Measurements from ENCODE around the gene SAMD4B.
"Not testable (repeated sequence)": the region's sequence is repeated elsewhere in the genome, so short reads cannot be mapped to it uniquely, and the experiment has no call there.

Gene SAMD4B

GRCh38 chr19:39332293-39332692 is 9.9 kb upstream of the SAMD4B start:
- H3K4me3 ChIP-seq (replicated peaks; ENCODE audit: insufficient read depth, low read length): no peak overlapping the region
- DNase-seq (ENCODE audit: low read depth in 1 of 2, low spot score in 1 of 2): no peak

GRCh38 chr19:39332738-39333137 is 9.5 kb upstream of the SAMD4B start:
- DNase-seq (ENCODE audit: low read depth in 1 of 2, low spot score in 1 of 2); H3K4me3 ChIP-seq (replicated peaks; ENCODE audit: insufficient read depth, low read length); H3K27ac ChIP-seq (replicated peaks); H3K27me3 ChIP-seq (ENCODE audit: insufficient read depth, poor library complexity, severe bottlenecking): not testable (repeated sequence)

More at GRCh38 chr19:39332293-39332692, 9.9 kb upstream of the SAMD4B start:
- Histone ChIP-seq H3K27me3 (ENCODE audit: insufficient read depth, poor library complexity, severe bottlenecking) (no peaks in the 10 kb centered on the region), H3K27ac (replicated peaks) (no peak overlapping the region)
- no peak for TF ChIP-seq REST (IDR thresholded peaks at IDR 0.05; ENCODE audit: insufficient replicate concordance, low read depth)
- TF ChIP-seq CTCF (IDR thresholded peaks at IDR 0.05; ENCODE audit: insufficient read depth, low read length): no peak
- TF ChIP-seq GABPA (IDR thresholded peaks at IDR 0.05; ENCODE audit: low read depth): no peak
- TF ChIP-seq SPI1 (IDR thresholded peaks at IDR 0.05; ENCODE audit: borderline replicate concordance, low read depth): no peak
- TF ChIP-seq POLR2AphosphoS5 (IDR thresholded peaks at IDR 0.05; ENCODE audit: low read depth): no peak

- Histone ChIP-seq H3K27me3 (ENCODE audit: insufficient read depth, poor library complexity, severe bottlenecking) (no peaks in the 10 kb centered on the region), H3K4me3 (replicated peaks; ENCODE audit: insufficient read depth, low read length) (no peak overlapping the region), H3K27ac (replicated peaks) (no peak overlapping the region)
- no peak for TF ChIP-seq CTCF (IDR thresholded peaks at IDR 0.05; ENCODE audit: insufficient read depth, low read length)
- TF ChIP-seq SPI1 (IDR thresholded peaks at IDR 0.05; ENCODE audit: borderline replicate concordance, low read depth): no peak
- no peak for TF ChIP-seq GABPA (IDR thresholded peaks at IDR 0.05; ENCODE audit: low read depth)
- no peak for DNase-seq (ENCODE audit: low read depth in 1 of 2, low spot score in 1 of 2)
These were observed 8.7 kb upstream of the SAMD4B start for GRCh38 chr19:39333507-39333906.

- Histone ChIP-seq H3K27me3 (ENCODE audit: insufficient read depth, poor library complexity, severe bottlenecking) (no peaks in the 10 kb centered on the region), H3K27ac (replicated peaks) (peak overlapping the region; percentile 95), H3K4me3 (replicated peaks; ENCODE audit: insufficient read depth, low read length) (peak overlapping the region; percentile 84)
- DNase-seq (ENCODE audit: low read depth in 1 of 2, low spot score in 1 of 2): no peak
- TF ChIP-seq POLR2AphosphoS5 (IDR thresholded peaks at IDR 0.05; ENCODE audit: low read depth) (no peak), SPI1 (IDR thresholded peaks at IDR 0.05; ENCODE audit: borderline replicate concordance, low read depth) (no peak), REST (IDR thresholded peaks at IDR 0.05; ENCODE audit: insufficient replicate concordance, low read depth) (no peak), CTCF (IDR thresholded peaks at IDR 0.05; ENCODE audit: insufficient read depth, low read length) (no peak), GABPA (IDR thresholded peaks at IDR 0.05; ENCODE audit: low read depth) (no peak)
These were observed 7.7 kb upstream of the SAMD4B start for GRCh38 chr19:39334444-39334976.

Data from HL-60 (cell line).